Body of pancreas (tissue), 4 donors: ENCODE measurements around the gene CLDN3.

Experiments
- CTCF ChIP-seq, 7 experiments: fragments of 450-650 bp in 4 of 7; fragments of 200-600 bp in 3 of 7; sonication (generic) in 3 of 7; IDR thresholded peaks; one replicate each; pipeline ENCODE4 v1.5.1; 2016 to 2019; ENCODE audit warnings: antibody characterized with exemption in 7 of 7
- POLR2A ChIP-seq, 3 donors: fragments of 450-650 bp; IDR thresholded peaks; one replicate each; pipeline ENCODE4 v1.6.1; 2016; ENCODE audit warnings: antibody characterized with exemption in 3 of 3, mild to moderate bottlenecking in 2 of 3

- TF ChIP-seq POLR2A (IDR thresholded peaks at IDR 0.05) (no peak), CTCF (IDR thresholded peaks at IDR 0.05) (no peak)
Observed at GRCh38 chr7:73778801-73779389, 8.8 kb upstream of the CLDN3 start.
